Measurements from ENCODE around the gene SMARCD3. TPM values are rescaled to one million over a fixed set of nuclear protein-coding genes. Genes with fewer than 3 reads are reported as not detected.

Gene SMARCD3
- total RNA-seq, 4 donors from 2014 or later = 2.5 to 11.6 (median 6.3) TPM

DNA sequence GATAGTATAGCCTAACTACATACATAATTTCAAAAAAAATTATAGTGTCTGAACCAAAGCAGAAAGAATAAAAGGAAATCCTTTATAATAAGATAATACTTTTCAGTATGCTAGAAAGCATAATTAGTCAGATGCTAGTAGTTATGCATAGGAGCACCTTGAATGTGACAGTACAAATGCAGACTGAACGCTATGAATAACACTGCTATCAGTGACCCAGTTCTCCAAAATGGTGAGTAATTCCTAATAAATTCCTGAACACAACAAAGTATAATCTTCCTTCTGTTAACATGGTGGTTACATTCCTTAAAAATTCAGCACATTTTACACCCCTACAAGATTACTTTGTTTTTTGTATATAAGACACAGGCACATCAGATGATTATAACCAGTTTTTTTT lies 17.4 kb downstream of the SMARCD3 start:
- intact Hi-C loops (cut with DNase I) = no loop called here
- no peak for DNase-seq
- Histone ChIP-seq H3K4me1 (peaks cover 26 to 56% (median 26%) of the 10 kb centered on the region in 3 donors), H3K27ac (no peak overlapping the region), H3K4me3 (no peak overlapping the region), H3K36me3 (peaks cover 8 to 16% (median 13%) of the 10 kb centered on the region in 3 donors), H3K27me3 (no peaks in the 10 kb centered on the region), H3K9me3 (no peaks in the 10 kb centered on the region)
- TF ChIP-seq, protein P1, sequence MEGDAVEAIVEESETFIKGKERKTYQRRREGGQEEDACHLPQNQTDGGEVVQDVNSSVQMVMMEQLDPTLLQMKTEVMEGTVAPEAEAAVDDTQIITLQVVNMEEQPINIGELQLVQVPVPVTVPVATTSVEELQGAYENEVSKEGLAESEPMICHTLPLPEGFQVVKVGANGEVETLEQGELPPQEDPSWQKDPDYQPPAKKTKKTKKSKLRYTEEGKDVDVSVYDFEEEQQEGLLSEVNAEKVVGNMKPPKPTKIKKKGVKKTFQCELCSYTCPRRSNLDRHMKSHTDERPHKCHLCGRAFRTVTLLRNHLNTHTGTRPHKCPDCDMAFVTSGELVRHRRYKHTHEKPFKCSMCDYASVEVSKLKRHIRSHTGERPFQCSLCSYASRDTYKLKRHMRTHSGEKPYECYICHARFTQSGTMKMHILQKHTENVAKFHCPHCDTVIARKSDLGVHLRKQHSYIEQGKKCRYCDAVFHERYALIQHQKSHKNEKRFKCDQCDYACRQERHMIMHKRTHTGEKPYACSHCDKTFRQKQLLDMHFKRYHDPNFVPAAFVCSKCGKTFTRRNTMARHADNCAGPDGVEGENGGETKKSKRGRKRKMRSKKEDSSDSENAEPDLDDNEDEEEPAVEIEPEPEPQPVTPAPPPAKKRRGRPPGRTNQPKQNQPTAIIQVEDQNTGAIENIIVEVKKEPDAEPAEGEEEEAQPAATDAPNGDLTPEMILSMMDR (IDR thresholded peaks at IDR 0.05) = no peak
- WGBS, 2 donors = 63 to 78% methylated on average over 1 of the region's 1 CpG

DNA sequence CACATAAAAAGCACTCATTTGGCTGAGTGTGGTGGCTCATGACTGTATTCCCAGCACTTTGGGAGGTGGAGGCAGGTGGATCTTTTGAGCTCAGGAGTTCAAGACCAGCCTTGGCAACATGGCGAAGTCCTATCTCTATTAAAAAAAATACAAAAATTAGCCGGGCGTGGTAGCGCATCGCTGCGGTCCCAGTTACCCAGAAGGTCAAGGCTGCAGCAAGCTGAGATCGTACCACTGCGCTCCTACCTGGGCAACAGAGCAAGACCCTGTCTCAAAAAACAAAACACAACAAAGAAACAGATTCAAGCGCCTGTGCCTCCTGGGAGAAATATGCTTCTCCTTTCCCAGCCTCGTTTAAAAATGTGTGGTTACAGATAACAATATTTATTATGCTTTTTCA lies 19.2 kb downstream of the SMARCD3 start:
- Histone ChIP-seq H3K27me3 (no peaks in the 10 kb centered on the region), H3K9me3 (no peaks in the 10 kb centered on the region), H3K4me1 (peaks cover 35 to 57% (median 35%) of the 10 kb centered on the region in 3 donors), H3K36me3 (peaks cover 0 to 15% (median 6%) of the 10 kb centered on the region in 3 donors), H3K4me3 (no peak overlapping the region), H3K27ac (no peak overlapping the region)
- intact Hi-C loops (cut with DNase I) = no loop called here
- TF ChIP-seq POLR2A (IDR thresholded peaks at IDR 0.05) = no peak
- TF ChIP-seq, protein P1 (IDR thresholded peaks at IDR 0.05) = no peak
- DNase-seq = no peak
- 84 to 86% methylated on average over 10 of the region's 10 CpGs for WGBS, 2 donors

DNA sequence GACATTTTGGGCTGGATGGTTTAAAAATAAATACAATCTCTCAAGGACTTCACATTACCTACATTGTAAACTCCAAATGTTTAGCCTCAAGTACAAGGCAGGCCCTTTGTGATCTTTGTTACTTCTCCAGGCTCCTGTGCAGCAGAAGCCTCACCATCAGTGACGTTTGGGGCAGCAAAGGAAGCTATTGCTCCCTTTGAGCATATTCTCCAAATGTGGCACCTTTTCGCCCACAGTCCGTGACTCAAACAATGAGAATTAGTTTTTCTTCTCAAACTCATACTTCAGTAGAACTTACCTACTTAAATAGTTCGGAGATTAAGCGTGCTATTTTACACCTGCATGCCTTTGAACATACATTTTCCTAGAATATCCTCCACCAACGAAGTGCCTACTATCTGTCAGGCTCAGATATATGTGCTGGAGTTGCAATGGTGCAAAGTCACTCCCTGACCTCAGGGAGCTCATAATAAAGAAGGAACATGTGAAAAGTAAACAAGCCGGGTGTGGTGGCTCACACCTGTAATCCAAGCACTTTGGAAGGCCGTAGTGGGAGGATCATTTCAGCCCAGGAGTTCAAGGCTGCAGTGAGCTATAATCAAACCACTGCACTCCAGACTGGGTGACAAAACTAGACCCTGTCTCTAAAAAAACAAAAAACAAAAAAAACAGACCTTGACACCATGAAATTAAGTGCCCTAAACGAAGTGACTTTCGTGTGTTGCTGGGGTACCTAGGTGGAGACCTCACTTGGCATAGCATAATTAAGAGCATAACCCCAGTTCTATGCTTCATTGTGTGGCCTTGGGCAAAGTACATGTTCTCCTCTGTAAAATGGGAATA lies 20.2 kb downstream of the SMARCD3 start:
- no peaks in the 10 kb centered on the region for H3K9me3 ChIP-seq
- WGBS, 2 donors = 41 to 57% methylated on average over 10 of the region's 10 CpGs

DNA sequence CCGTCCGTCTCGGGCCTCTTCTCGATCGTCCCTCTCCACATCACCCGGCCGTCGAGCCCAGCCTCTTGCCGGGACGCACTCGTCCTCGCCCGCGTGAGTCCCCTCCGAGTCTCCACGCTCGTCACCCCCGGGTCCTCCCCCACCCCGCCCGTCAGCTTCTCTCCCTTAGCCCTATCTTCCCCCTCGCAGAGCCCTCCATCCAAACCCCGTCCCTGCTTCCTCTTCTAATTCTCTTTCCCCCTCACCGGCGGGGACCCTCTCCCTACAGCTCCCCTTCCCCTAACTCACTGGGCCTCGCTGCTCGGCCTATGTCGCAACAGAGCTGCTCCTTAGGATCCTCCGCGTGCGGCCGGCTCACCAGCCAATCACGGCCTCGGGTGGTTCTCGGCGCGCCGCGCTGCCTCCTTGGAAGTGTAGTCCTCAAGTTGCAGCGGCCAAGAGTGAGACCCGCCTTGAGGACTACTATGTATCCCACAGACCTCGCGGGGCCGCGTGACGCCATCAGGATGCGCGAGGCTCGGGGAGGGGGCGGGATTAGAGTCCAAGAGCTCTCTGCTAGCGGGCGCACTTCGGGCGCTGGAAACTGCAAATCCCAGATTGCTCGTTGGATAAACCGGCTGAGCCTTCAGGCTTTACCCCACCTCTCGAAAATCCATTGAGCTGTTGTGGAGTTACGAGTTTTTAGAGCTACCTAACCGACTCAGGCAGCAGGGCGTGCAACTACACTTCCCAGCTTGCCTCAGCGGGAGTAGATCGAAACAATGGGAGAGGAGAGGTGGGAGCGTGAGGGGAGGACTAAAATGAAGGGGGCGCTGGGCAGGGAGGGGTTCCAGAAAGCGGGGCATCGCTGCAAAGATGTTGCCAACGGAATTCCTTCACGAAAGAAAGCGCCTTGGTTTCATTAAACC lies 21.4 kb downstream of the SMARCD3 start, which contains the start of gene ABCF2:
ABCF2 (minus strand) TSS at position 331 of the 908 bp plus-strand sequence. CDS start 747 bp downstream, outside the sequence.
- Histone ChIP-seq H3K9me3 (no peaks in the 10 kb centered on the region), H3K36me3 (peaks cover 8 to 36% (median 20%) of the 10 kb centered on the region in 3 donors), H3K4me1 (peaks cover 22 to 40% (median 23%) of the 10 kb centered on the region in 3 donors), H3K27ac (peak within 1 kb of the TSS; percentile 82 to 91 (median 84)), H3K27me3 (no peaks in the 10 kb centered on the region), H3K4me3 (peak within 1 kb of the TSS; percentile 65 to 94 (median 82))
- 0 to 1% methylated on average over 48 to 49 of the region's 68 CpGs for WGBS, 2 donors
- intact Hi-C loops (cut with DNase I) = no loop called here
- peak in 3 of 4 donors; percentile 4 to 48 (median 41) for TF ChIP-seq POLR2A (IDR thresholded peaks at IDR 0.05)
- TF ChIP-seq, protein P1 (IDR thresholded peaks at IDR 0.05) = peak in 1 of 6 experiments; percentile 25
- DNase-seq = peak; percentile 98

More for the DNA sequence above, 20.2 kb downstream of the SMARCD3 start:
- Histone ChIP-seq H3K36me3 (peaks cover 8 to 25% (median 12%) of the 10 kb centered on the region in 3 donors), H3K4me3 (peak overlapping the region; percentile 65 to 94 (median 82)), H3K4me1 (peaks cover 26 to 47% (median 26%) of the 10 kb centered on the region in 3 donors), H3K27ac (peak overlapping the region; percentile 67 to 91 (median 84)), H3K27me3 (no peaks in the 10 kb centered on the region)
- TF ChIP-seq, protein P1 (IDR thresholded peaks at IDR 0.05) = no peak
- no peak for TF ChIP-seq POLR2A (IDR thresholded peaks at IDR 0.05)
- DNase-seq = no peak
- intact Hi-C loops (cut with DNase I) = no loop called here
